Measurements from ENCODE around the gene SETDB2.

The SETDB2 gene

DNA sequence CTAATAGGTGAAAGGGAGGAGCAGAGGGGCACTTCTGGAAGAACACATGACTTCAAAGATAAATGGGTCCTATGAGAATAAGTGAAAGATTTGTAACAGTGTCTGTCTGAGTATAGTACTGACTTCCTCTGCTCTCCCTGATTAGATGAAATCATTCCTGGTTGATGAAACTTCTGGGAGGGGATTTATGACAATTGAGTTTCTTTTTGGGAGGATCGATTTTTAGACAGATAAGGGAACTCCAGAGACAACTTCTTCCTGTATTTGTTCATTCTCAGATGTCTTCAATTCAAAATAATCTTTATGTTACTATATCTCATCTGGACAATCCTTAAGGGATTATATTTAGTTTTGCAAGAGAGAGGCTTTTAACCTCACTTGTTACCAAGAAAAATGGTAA is 20.0 kb downstream of the SETDB2 start:
- Histone ChIP-seq H3K36me3 (ENCODE audit: insufficient read depth, low read length) (peaks cover 46% of the 10 kb centered on the region), H3K4me2 (ENCODE audit: low read depth, low read length, poor library complexity, severe bottlenecking) (no peak overlapping the region), H3K9me3 (ENCODE audit: insufficient read depth, low read depth, low read length) (peaks cover 8% of the 10 kb centered on the region; the same call in 1 of the 2 replicates), H2AFZ (ENCODE audit: low read length) (no peak overlapping the region), H3K4me3 (ENCODE audit: low read length, poor library complexity, severe bottlenecking) (no peak overlapping the region), H3F3A (ENCODE audit: low read depth) (no peaks in the 10 kb centered on the region), H3K27me3 (ENCODE audit: insufficient read depth, low read length, poor library complexity, severe bottlenecking) (no peaks in the 10 kb centered on the region), H3K9ac (ENCODE audit: low read depth, low read length, poor library complexity, severe bottlenecking) (no peak overlapping the region), H3K79me2 (ENCODE audit: insufficient read depth, low read length) (no peaks in the 10 kb centered on the region), H4K20me1 (ENCODE audit: insufficient read depth, low read length, poor library complexity, severe bottlenecking) (no peaks in the 10 kb centered on the region), H3K9me2 (replicated peaks; ENCODE audit: low read depth, low read length) (no peaks in the 10 kb centered on the region), H3K4me1 (ENCODE audit: insufficient read depth, low read length, poor library complexity, severe bottlenecking) (no peaks in the 10 kb centered on the region)
- TF ChIP-seq, protein P1, sequence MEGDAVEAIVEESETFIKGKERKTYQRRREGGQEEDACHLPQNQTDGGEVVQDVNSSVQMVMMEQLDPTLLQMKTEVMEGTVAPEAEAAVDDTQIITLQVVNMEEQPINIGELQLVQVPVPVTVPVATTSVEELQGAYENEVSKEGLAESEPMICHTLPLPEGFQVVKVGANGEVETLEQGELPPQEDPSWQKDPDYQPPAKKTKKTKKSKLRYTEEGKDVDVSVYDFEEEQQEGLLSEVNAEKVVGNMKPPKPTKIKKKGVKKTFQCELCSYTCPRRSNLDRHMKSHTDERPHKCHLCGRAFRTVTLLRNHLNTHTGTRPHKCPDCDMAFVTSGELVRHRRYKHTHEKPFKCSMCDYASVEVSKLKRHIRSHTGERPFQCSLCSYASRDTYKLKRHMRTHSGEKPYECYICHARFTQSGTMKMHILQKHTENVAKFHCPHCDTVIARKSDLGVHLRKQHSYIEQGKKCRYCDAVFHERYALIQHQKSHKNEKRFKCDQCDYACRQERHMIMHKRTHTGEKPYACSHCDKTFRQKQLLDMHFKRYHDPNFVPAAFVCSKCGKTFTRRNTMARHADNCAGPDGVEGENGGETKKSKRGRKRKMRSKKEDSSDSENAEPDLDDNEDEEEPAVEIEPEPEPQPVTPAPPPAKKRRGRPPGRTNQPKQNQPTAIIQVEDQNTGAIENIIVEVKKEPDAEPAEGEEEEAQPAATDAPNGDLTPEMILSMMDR (conservative IDR thresholded peaks at IDR 0.05; ENCODE audit: low read length), result no peak
- TF ChIP-seq EZH2phosphoT487 (IDR thresholded peaks at IDR 0.05; ENCODE audit: borderline replicate concordance), result no peak

DNA sequence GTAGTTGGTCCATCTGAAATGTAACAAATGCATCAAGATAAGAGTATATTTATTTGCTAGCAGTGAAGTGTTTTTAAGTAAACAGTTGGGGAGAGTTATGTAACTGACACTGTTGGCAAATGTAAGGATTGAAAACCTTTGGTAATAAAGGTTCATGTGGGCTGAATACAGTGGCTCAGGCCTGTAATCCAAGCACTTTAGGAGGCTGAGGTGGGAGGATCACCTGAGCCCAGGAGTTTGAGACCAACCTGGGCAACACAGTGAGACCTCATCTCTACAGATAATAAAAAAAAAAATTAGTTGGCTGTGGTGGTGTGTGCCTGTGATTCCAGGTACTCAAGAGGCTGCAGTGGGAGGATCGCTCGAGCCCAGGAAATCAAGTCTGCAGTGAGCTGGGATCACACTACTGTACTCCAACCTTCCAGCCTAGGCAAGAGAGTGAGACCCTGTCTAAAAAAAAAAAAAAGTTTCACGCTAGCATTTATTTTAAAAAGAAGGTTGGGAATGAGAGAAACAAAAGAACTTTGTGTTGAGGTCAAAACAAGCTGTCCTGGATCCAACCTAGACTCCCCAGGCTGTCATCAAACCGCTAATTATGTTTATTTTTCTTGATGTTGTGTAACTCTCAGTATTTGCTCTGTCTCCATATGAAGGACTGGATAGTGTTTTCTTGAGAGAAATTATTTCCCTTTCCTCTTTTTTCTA is 20.7 kb downstream of the SETDB2 start:
- TF ChIP-seq EZH2phosphoT487 (IDR thresholded peaks at IDR 0.05; ENCODE audit: borderline replicate concordance), result no peak
- TF ChIP-seq, protein P1 (conservative IDR thresholded peaks at IDR 0.05; ENCODE audit: low read length), result no peak
- Histone ChIP-seq H3K9me3 (ENCODE audit: insufficient read depth, low read depth, low read length) (peaks cover 8% of the 10 kb centered on the region; the same call in 1 of the 2 replicates), H3K27me3 (ENCODE audit: insufficient read depth, low read length, poor library complexity, severe bottlenecking) (no peaks in the 10 kb centered on the region), H3F3A (ENCODE audit: low read depth) (no peaks in the 10 kb centered on the region), H3K4me2 (ENCODE audit: low read depth, low read length, poor library complexity, severe bottlenecking) (no peak overlapping the region), H4K20me1 (ENCODE audit: insufficient read depth, low read length, poor library complexity, severe bottlenecking) (no peaks in the 10 kb centered on the region), H3K9ac (ENCODE audit: low read depth, low read length, poor library complexity, severe bottlenecking) (no peak overlapping the region), H3K9me2 (replicated peaks; ENCODE audit: low read depth, low read length) (no peaks in the 10 kb centered on the region), H3K4me3 (ENCODE audit: low read length, poor library complexity, severe bottlenecking) (no peak overlapping the region), H3K36me3 (ENCODE audit: insufficient read depth, low read length) (peaks cover 48% of the 10 kb centered on the region), H3K4me1 (ENCODE audit: insufficient read depth, low read length, poor library complexity, severe bottlenecking) (no peaks in the 10 kb centered on the region), H2AFZ (ENCODE audit: low read length) (no peak overlapping the region), H3K79me2 (ENCODE audit: insufficient read depth, low read length) (no peaks in the 10 kb centered on the region)

GRCh38 chr13:49466292-49466838 is 22.3 kb downstream of the SETDB2 start:
- H3K9ac ChIP-seq (ENCODE audit: low read depth, low read length, poor library complexity, severe bottlenecking), result no peak overlapping the region
- no peaks in the 10 kb centered on the region for H3K4me1 ChIP-seq (ENCODE audit: insufficient read depth, low read length, poor library complexity, severe bottlenecking)
- H3K4me2 ChIP-seq (ENCODE audit: low read depth, low read length, poor library complexity, severe bottlenecking), result no peak overlapping the region
- H3K9me3 ChIP-seq (ENCODE audit: insufficient read depth, low read depth, low read length), result peaks cover 8% of the 10 kb centered on the region; the same call in 1 of the 2 replicates
- H3K27me3 ChIP-seq (ENCODE audit: insufficient read depth, low read length, poor library complexity, severe bottlenecking), result no peaks in the 10 kb centered on the region
- TF ChIP-seq, protein P1 (conservative IDR thresholded peaks at IDR 0.05; ENCODE audit: low read length), result no peak
- no peak for TF ChIP-seq EZH2phosphoT487 (IDR thresholded peaks at IDR 0.05; ENCODE audit: borderline replicate concordance)
- H3K9me2 ChIP-seq (replicated peaks; ENCODE audit: low read depth, low read length), result no peaks in the 10 kb centered on the region
- H2AFZ ChIP-seq (ENCODE audit: low read length), result no peak overlapping the region
- H3F3A ChIP-seq (ENCODE audit: low read depth), result no peaks in the 10 kb centered on the region
- no peaks in the 10 kb centered on the region for H3K79me2 ChIP-seq (ENCODE audit: insufficient read depth, low read length)
- H4K20me1 ChIP-seq (ENCODE audit: insufficient read depth, low read length, poor library complexity, severe bottlenecking), result no peaks in the 10 kb centered on the region
- H3K4me3 ChIP-seq (ENCODE audit: low read length, poor library complexity, severe bottlenecking), result no peak overlapping the region
- peaks cover 57% of the 10 kb centered on the region for H3K36me3 ChIP-seq (ENCODE audit: insufficient read depth, low read length)
